A549 (cell line): ENCODE results near the gene DAD1.

Experiments
- MYC ChIP-seq: IDR thresholded peaks from 2 replicates; pipeline ENCODE4 v1.6.1; 2012; ENCODE audit warnings: mild to moderate bottlenecking, inconsistent platforms, low read length, improper control_type of control experiment, borderline replicate concordance
- SREBF2 ChIP-seq: fragments of 450-650 bp; IDR thresholded peaks from 2 replicates; pipeline ENCODE4 v1.6.1; 2014; ENCODE audit warnings: mild to moderate bottlenecking, moderate library complexity
- TF ChIP-seq, protein P1 (sequence below): fragments of >200 bp; sonication (Bioruptor Twin); formaldehyde crosslinking; IDR thresholded peaks from 3 replicates; pipeline ENCODE4 v1.6.1; 2016

DNA sequence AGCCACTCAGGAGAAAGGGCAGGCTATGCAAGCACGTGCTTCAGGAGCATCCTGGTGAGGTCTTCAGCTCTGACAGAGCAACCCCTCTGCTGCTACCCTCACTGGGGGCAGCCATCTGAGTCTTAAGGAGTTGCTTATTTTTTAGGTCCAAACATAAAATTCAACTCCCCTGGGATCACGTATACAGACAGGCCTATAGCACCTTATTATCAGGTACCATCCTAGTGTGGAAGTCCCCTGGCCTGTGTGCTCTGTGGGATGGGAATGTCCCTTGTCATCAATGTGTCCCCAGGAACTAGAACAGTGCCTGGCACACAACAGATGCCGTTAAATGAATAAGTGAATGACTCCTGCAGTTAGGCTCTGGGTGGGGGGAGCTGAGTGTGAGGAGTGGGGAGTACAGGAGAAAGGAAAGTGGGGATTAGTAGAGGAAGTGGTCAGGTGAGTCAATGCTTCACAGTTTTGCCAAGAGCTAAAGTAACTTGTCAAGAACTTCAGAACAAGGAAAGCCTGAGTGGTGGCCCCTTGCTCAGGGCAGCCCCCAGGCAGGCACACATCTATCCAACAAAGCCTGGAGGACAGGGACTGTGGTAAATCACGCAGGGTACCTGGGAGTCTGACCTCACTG is 33.5 kb downstream of the DAD1 start:
- TF ChIP-seq MYC: no peak
- no peak for TF ChIP-seq SREBF2
- TF ChIP-seq, protein P1, sequence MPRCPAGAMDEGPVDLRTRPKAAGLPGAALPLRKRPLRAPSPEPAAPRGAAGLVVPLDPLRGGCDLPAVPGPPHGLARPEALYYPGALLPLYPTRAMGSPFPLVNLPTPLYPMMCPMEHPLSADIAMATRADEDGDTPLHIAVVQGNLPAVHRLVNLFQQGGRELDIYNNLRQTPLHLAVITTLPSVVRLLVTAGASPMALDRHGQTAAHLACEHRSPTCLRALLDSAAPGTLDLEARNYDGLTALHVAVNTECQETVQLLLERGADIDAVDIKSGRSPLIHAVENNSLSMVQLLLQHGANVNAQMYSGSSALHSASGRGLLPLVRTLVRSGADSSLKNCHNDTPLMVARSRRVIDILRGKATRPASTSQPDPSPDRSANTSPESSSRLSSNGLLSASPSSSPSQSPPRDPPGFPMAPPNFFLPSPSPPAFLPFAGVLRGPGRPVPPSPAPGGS: no peak
